Naive thymus-derived CD8-positive, alpha-beta T cell (primary cell): Measurements from ENCODE around the gene ENOX1. TPM values are rescaled to one million over a fixed set of nuclear protein-coding genes. Genes with fewer than 3 reads are reported as not detected.

Experiments used
- ATAC-seq, 2 donors: fragments of 150-1000 bp; cut with Tn5 transposase in 1 of 2; sonication (Bioruptor Pico), chemical (Tn5 transposase) in 1 of 2; 1 replicate in 1 of 2; 2 replicates in 1 of 2; pipeline ENCODE4 v1.10.0; 2021; ENCODE audit warnings: mild to moderate bottlenecking in 2 of 2, moderate library complexity in 2 of 2
- POLR2A ChIA-PET: fragments of 350-600 bp; sonication (Branson Sonifier 250); formaldehyde crosslinking; loops from one replicate; lab custom pipeline; 2021; ENCODE audit warnings: antibody characterized with exemption; lab: Charles Lee
- DNase-seq, 10 donors: peaks; one replicate each; pipeline versions ENCODE4 v3.0.0 to v3.0.0-alpha.2; 2020 to 2022
- H3K27ac Mint-ChIP-seq, 10 donors: one replicate each; pipeline ENCODE4 v1.8.0; 2020 to 2022; ENCODE audit warnings: mild to moderate bottlenecking in 10 of 10, mixed read lengths in 10 of 10, moderate library complexity in 4 of 10, inconsistent platforms in 1 of 10
- H3K27me3 Mint-ChIP-seq, 5 donors: one replicate each; pipeline ENCODE4 v1.8.0; 2021 to 2022; ENCODE audit warnings: mixed read lengths in 5 of 5
- H3K36me3 Mint-ChIP-seq, 3 donors: one replicate each; pipeline ENCODE4 v1.8.0; 2020 to 2022; ENCODE audit warnings: mixed read lengths in 3 of 3, mild to moderate bottlenecking in 2 of 3, inconsistent platforms in 1 of 3
- H3K4me1 Mint-ChIP-seq, 4 donors: one replicate each; pipeline ENCODE4 v1.8.0; 2021 to 2022; ENCODE audit warnings: mixed read lengths in 4 of 4
- H3K4me3 Mint-ChIP-seq, 10 donors: one replicate each; pipeline ENCODE4 v1.8.0; 2020 to 2022; ENCODE audit warnings: mild to moderate bottlenecking in 10 of 10, mixed read lengths in 10 of 10, moderate library complexity in 6 of 10, inconsistent platforms in 1 of 10
- H3K9me3 Mint-ChIP-seq, 9 donors: one replicate each; pipeline ENCODE4 v1.8.0; 2020 to 2022; ENCODE audit warnings: mixed read lengths in 9 of 9, mild to moderate bottlenecking in 3 of 9, inconsistent platforms in 1 of 9, moderate library complexity in 1 of 9
- polyA plus RNA-seq, 3 donors: library from polyadenylated mRNA; unstranded; fragments of 300-500 nt; fragmentation: Illumina TruSeq; gene quantifications; one replicate each; pipeline ENCODE4 v1.2.3, GENCODE V29; 2021
- total RNA-seq, 8 experiments: library from RNA in 2 of 8; stranded (reverse) in 2 of 8; gene quantifications; one replicate each; pipeline ENCODE4 v1.2.3 and lab custom pipeline; 2021 to 2026

The ENOX1 gene
- total and polyA plus RNA-seq, 5 experiments from 2014 or later = not detected

GRCh38 chr13:43285933-43286597, 500.7 kb downstream of the ENOX1 start:
- Mint-ChIP-seq H3K36me3 (no peaks in the 10 kb centered on the region), H3K9me3 (peaks cover 0 to 1% (median 0%) of the 10 kb centered on the region in 9 donors), H3K27me3 (peaks cover 2 to 8% (median 5%) of the 10 kb centered on the region in 5 donors), H3K4me1 (no peaks in the 10 kb centered on the region), H3K27ac (no peak overlapping the region), H3K4me3 (no peak overlapping the region)
- no peak for ATAC-seq
- no peak for DNase-seq
- POLR2A ChIA-PET = no interaction called here

- H3K27me3 Mint-ChIP-seq = peaks cover 0 to 8% (median 3%) of the 10 kb centered on the region in 5 donors
- POLR2A ChIA-PET = no interaction called here
- H3K9me3 Mint-ChIP-seq = peaks cover 0 to 1% (median 0%) of the 10 kb centered on the region in 9 donors
- ATAC-seq (no peak), DNase-seq (no peak)
- H3K4me1 Mint-ChIP-seq = no peaks in the 10 kb centered on the region
- H3K27ac Mint-ChIP-seq = no peak overlapping the region
- H3K4me3 Mint-ChIP-seq = no peak overlapping the region
- no peaks in the 10 kb centered on the region for H3K36me3 Mint-ChIP-seq
These were observed 502.6 kb downstream of the ENOX1 start for GRCh38 chr13:43284162-43284561.

- Mint-ChIP-seq H3K36me3 (no peaks in the 10 kb centered on the region), H3K27me3 (peaks cover 0 to 3% (median 0%) of the 10 kb centered on the region in 5 donors), H3K9me3 (peaks cover 0 to 1% (median 0%) of the 10 kb centered on the region in 9 donors), H3K4me3 (no peak overlapping the region), H3K4me1 (no peaks in the 10 kb centered on the region), H3K27ac (no peak overlapping the region)
- no peak for DNase-seq
- POLR2A ChIA-PET = no interaction called here
- ATAC-seq = no peak
These were observed 507.1 kb downstream of the ENOX1 start for GRCh38 chr13:43279696-43280095.

- no peak overlapping the region for H3K4me3 Mint-ChIP-seq
- no peaks in the 10 kb centered on the region for H3K4me1 Mint-ChIP-seq
- no peak for ATAC-seq
- H3K36me3 Mint-ChIP-seq = no peaks in the 10 kb centered on the region
- H3K27ac Mint-ChIP-seq = no peak overlapping the region
- H3K27me3 Mint-ChIP-seq = peaks cover 0 to 4% (median 3%) of the 10 kb centered on the region in 5 donors
- POLR2A ChIA-PET = no interaction called here
- no peak for DNase-seq
- no peaks in the 10 kb centered on the region for H3K9me3 Mint-ChIP-seq
These were observed 508.6 kb downstream of the ENOX1 start for GRCh38 chr13:43278127-43278526.

GRCh38 chr13:43277142-43277541, 509.6 kb downstream of the ENOX1 start:
- no peak overlapping the region for H3K27ac Mint-ChIP-seq
- no peak for ATAC-seq

GRCh38 chr13:43274881-43275280, 511.9 kb downstream of the ENOX1 start:
- Mint-ChIP-seq H3K27me3 (peaks cover 0 to 8% (median 4%) of the 10 kb centered on the region in 5 donors), H3K36me3 (no peaks in the 10 kb centered on the region), H3K4me1 (no peaks in the 10 kb centered on the region), H3K27ac (no peak overlapping the region), H3K9me3 (no peaks in the 10 kb centered on the region), H3K4me3 (no peak overlapping the region)
- DNase-seq (no peak), ATAC-seq (no peak)
- POLR2A ChIA-PET = no interaction called here

More at GRCh38 chr13:43277142-43277541, 509.6 kb downstream of the ENOX1 start:
- H3K4me1 Mint-ChIP-seq = no peaks in the 10 kb centered on the region
- H3K4me3 Mint-ChIP-seq = no peak overlapping the region
- H3K27me3 Mint-ChIP-seq = peaks cover 0 to 8% (median 4%) of the 10 kb centered on the region in 5 donors
- no peaks in the 10 kb centered on the region for H3K9me3 Mint-ChIP-seq
- no peaks in the 10 kb centered on the region for H3K36me3 Mint-ChIP-seq
- POLR2A ChIA-PET = interaction anchor here (0.6 kb wide), 1 partner anchor 1088 kb away, joined by 3 read pairs; no protein-coding TSS in a partner anchor
- DNase-seq = no peak

- ATAC-seq = no peak
- POLR2A ChIA-PET = no interaction called here
- H3K4me1 Mint-ChIP-seq = no peaks in the 10 kb centered on the region
- no peak overlapping the region for H3K4me3 Mint-ChIP-seq
- H3K36me3 Mint-ChIP-seq = no peaks in the 10 kb centered on the region
- no peak for DNase-seq
- H3K9me3 Mint-ChIP-seq = no peaks in the 10 kb centered on the region
- H3K27ac Mint-ChIP-seq = no peak overlapping the region
- peaks cover 0 to 8% (median 4%) of the 10 kb centered on the region in 5 donors for H3K27me3 Mint-ChIP-seq
These were observed 513.4 kb downstream of the ENOX1 start for GRCh38 chr13:43273362-43273761.

- Mint-ChIP-seq H3K9me3 (no peaks in the 10 kb centered on the region), H3K27me3 (peaks cover 0 to 8% (median 4%) of the 10 kb centered on the region in 5 donors), H3K4me3 (no peak overlapping the region), H3K27ac (no peak overlapping the region), H3K4me1 (no peaks in the 10 kb centered on the region), H3K36me3 (no peaks in the 10 kb centered on the region)
- ATAC-seq = no peak
- POLR2A ChIA-PET = no interaction called here
- DNase-seq = no peak
These were observed 513.9 kb downstream of the ENOX1 start for GRCh38 chr13:43272851-43273250.

GRCh38 chr13:43271152-43271551, 515.6 kb downstream of the ENOX1 start:
- Mint-ChIP-seq H3K9me3 (no peaks in the 10 kb centered on the region), H3K4me1 (no peaks in the 10 kb centered on the region), H3K36me3 (no peaks in the 10 kb centered on the region), H3K27me3 (peaks cover 0 to 12% (median 4%) of the 10 kb centered on the region in 5 donors), H3K27ac (no peak overlapping the region), H3K4me3 (no peak overlapping the region)
- ATAC-seq (no peak), DNase-seq (no peak)
- POLR2A ChIA-PET = no interaction called here

- no peaks in the 10 kb centered on the region for H3K4me1 Mint-ChIP-seq
- DNase-seq = no peak
- ATAC-seq = no peak
- H3K27ac Mint-ChIP-seq = no peak overlapping the region
- no peaks in the 10 kb centered on the region for H3K36me3 Mint-ChIP-seq
- H3K9me3 Mint-ChIP-seq = no peaks in the 10 kb centered on the region
- POLR2A ChIA-PET = no interaction called here
- peaks cover 0 to 12% (median 4%) of the 10 kb centered on the region in 5 donors for H3K27me3 Mint-ChIP-seq
- no peak overlapping the region for H3K4me3 Mint-ChIP-seq
These were observed 516.5 kb downstream of the ENOX1 start for GRCh38 chr13:43270130-43270830.

- no peaks in the 10 kb centered on the region for H3K9me3 Mint-ChIP-seq
- H3K27me3 Mint-ChIP-seq = peaks cover 0 to 12% (median 4%) of the 10 kb centered on the region in 5 donors
- H3K4me3 Mint-ChIP-seq = no peak overlapping the region
- no peak overlapping the region for H3K27ac Mint-ChIP-seq
- no peaks in the 10 kb centered on the region for H3K36me3 Mint-ChIP-seq
- H3K4me1 Mint-ChIP-seq = no peaks in the 10 kb centered on the region
- ATAC-seq (no peak), DNase-seq (no peak)
- POLR2A ChIA-PET = no interaction called here
These were observed 517.7 kb downstream of the ENOX1 start for GRCh38 chr13:43269037-43269481.

- Mint-ChIP-seq H3K36me3 (no peaks in the 10 kb centered on the region), H3K27ac (no peak overlapping the region), H3K27me3 (peaks cover 0 to 12% (median 4%) of the 10 kb centered on the region in 5 donors), H3K9me3 (no peaks in the 10 kb centered on the region), H3K4me1 (no peaks in the 10 kb centered on the region), H3K4me3 (no peak overlapping the region)
- no peak for ATAC-seq
- POLR2A ChIA-PET = no interaction called here
- no peak for DNase-seq
These were observed 518.1 kb downstream of the ENOX1 start for GRCh38 chr13:43268632-43269031.

- Mint-ChIP-seq H3K27me3 (peaks cover 0 to 7% (median 2%) of the 10 kb centered on the region in 5 donors), H3K4me3 (no peak overlapping the region), H3K4me1 (no peaks in the 10 kb centered on the region), H3K36me3 (no peaks in the 10 kb centered on the region), H3K27ac (no peak overlapping the region), H3K9me3 (no peaks in the 10 kb centered on the region)
- ATAC-seq (no peak), DNase-seq (no peak)
- POLR2A ChIA-PET = no interaction called here
These were observed 518.9 kb downstream of the ENOX1 start for GRCh38 chr13:43267916-43268315.
